ENCODE results near the gene MAPK8IP2.

DNA sequence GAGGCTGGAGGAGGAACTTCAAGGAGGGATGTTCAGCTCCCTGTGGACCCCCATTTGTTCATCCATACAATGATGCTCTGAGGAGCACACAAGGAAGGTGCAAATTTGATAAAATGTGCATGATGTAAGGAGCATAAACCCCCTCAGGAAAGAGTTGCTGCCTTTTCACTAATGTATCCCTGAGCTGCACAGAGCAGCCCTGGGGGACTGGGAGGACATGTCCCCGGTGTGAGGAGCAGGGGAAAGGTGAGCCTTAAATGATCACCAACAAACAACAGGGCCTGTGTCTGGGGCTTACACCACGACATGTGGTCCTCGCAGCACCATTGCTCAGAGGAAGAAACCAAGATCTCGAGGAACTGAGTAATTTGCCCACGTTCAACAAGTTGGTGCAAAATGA is 3.5 kb upstream of the MAPK8IP2 start:
- TF ChIP-seq, protein P1, sequence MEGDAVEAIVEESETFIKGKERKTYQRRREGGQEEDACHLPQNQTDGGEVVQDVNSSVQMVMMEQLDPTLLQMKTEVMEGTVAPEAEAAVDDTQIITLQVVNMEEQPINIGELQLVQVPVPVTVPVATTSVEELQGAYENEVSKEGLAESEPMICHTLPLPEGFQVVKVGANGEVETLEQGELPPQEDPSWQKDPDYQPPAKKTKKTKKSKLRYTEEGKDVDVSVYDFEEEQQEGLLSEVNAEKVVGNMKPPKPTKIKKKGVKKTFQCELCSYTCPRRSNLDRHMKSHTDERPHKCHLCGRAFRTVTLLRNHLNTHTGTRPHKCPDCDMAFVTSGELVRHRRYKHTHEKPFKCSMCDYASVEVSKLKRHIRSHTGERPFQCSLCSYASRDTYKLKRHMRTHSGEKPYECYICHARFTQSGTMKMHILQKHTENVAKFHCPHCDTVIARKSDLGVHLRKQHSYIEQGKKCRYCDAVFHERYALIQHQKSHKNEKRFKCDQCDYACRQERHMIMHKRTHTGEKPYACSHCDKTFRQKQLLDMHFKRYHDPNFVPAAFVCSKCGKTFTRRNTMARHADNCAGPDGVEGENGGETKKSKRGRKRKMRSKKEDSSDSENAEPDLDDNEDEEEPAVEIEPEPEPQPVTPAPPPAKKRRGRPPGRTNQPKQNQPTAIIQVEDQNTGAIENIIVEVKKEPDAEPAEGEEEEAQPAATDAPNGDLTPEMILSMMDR (IDR thresholded peaks at IDR 0.05), result no peak
- no peak for TF ChIP-seq REST (IDR thresholded peaks at IDR 0.05)
- TF ChIP-seq ELK1 (IDR thresholded peaks at IDR 0.05; ENCODE audit: low read depth, low read length), result no peak
- TF ChIP-seq KDM1A (IDR thresholded peaks at IDR 0.05; ENCODE audit: low read depth), result no peak
- no peak for TF ChIP-seq CHD2 (IDR thresholded peaks at IDR 0.05; ENCODE audit: low read length, partially characterized antibody)
- no peak for TF ChIP-seq NR3C1 (IDR thresholded peaks at IDR 0.05)
- TF ChIP-seq CHD4 (IDR thresholded peaks at IDR 0.05; ENCODE audit: borderline replicate concordance), result no peak
- no peak for TF ChIP-seq EP300 (IDR thresholded peaks at IDR 0.05)
- TF ChIP-seq RFX5 (IDR thresholded peaks at IDR 0.05), result no peak
- no peak for TF ChIP-seq RAD21 (conservative IDR thresholded peaks at IDR 0.05 in 1 of 2, IDR thresholded peaks at IDR 0.05 in 1 of 2)
- no peak for TF ChIP-seq MYC (IDR thresholded peaks at IDR 0.05; ENCODE audit: borderline replicate concordance, low read length)
